G401 (cell line): ENCODE results near the gene RBM48. TPM values are rescaled to one million over a fixed set of nuclear protein-coding genes. Genes with fewer than 3 reads are reported as not detected.
A peak's percentile ranks its signal among the peaks of the same experiment; 100 is the strongest.
"Not testable (repeated sequence)": the region's sequence is repeated elsewhere in the genome, so short reads cannot be mapped to it uniquely, and the experiment has no call there.

Source experiments
- DNase-seq: peaks from one replicate; pipeline ENCODE4 v3.0.0-alpha.2; 2015; ENCODE audit warnings: low spot score
- in situ Hi-C: cut with HindIII; loops from 2 replicates; pipeline ENCODE4 v1.10.0; 2016; ENCODE audit warnings: low sequenced_read_pairs, mixed read lengths
- total RNA-seq: library from RNA; depleted of rRNA; stranded (reverse); fragments of >200 nt; shearing (Covaris generic); gene quantifications from 2 replicates; pipeline ENCODE4 v1.2.3, GENCODE V29; 2014; rRNA removed

RBM48 gene
- total RNA-seq: 0.81 and 3.6 TPM in 2 replicates

DNA sequence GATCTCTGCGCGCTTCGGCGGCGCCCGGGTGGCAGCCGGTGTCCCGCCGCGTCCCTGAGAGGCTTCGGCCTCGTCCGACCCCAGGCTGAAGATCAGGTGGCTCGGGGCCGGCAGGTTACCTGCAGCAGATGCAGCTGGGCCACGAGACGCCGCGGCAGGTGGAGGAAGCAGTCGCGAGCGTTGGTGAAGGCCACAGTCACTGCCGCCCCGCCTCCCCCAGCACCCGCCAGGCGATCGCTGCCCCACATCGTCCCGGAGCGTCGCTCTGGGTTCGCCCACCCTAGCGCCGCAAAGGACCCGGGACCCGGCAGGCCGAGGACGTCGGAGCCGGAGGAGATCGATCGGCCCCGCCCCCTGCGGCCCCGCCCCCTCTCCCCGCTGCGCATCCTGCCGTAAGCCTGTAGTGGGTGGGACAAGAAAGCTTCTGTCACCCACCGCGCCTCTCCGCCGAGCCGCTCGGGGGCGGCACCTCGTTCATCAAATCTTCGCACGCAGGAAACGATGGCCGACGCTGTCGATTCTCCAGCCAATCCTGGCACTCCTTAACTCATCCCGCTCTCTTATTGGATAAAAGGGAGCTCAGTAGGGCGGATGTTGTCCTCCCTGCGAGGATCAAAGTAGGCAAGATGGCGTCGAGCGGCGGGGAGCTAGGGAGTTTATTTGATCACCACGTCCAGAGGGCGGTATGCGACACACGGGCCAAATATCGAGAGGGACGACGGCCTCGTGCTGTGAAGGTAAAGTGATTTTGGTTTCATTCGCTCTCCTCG, at the start of gene RBM48, which contains the start of gene PEX1:
TSS of gene RBM48 (plus strand) at position 608 of the 770 bp plus-strand sequence. CDS start at position 627, 19 bp downstream.
TSS of gene PEX1 (minus strand) at position 333 of the 770 bp plus-strand sequence. CDS start at position 248, 85 bp downstream.
- DNase-seq: peak; percentile 99
- in situ Hi-C loops: no loop called here

DNA sequence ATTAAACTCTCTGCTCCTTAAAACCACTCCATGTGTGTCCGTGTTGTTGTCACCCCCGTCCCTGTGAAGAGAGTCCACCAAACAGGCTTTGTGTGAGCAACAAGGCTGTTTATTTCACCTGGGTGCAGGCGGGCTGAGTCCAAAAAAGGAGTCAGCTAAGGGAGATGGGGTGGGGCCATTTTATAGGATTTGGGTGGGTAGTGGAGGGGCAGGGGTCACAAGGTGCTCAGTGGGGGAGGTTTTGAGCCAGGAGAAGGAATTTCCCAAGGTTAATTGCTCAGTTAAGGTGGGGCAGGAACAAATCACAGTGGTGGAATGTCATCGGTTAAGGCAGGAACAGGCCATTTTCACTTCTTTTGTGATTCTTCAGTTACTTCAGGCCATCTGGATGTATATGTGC, 49.4 kb upstream of the RBM48 start:
- in situ Hi-C loops: not testable (repeated sequence)

GRCh38 chr7:92483624-92484023, 45.0 kb upstream of the RBM48 start:
- DNase-seq, in situ Hi-C loops: not testable (repeated sequence)

More for the DNA sequence above, 49.4 kb upstream of the RBM48 start:
- DNase-seq: not testable (repeated sequence)

GRCh38 chr7:92484226-92484625, 44.4 kb upstream of the RBM48 start:
- in situ Hi-C loops, DNase-seq: not testable (repeated sequence)

GRCh38 chr7:92485267-92485892, 43.2 kb upstream of the RBM48 start:
- in situ Hi-C loops: no loop called here
- DNase-seq: no peak

- in situ Hi-C loops: no loop called here
- DNase-seq: no peak
Observed at GRCh38 chr7:92485974-92486373, 42.6 kb upstream of the RBM48 start.

DNA sequence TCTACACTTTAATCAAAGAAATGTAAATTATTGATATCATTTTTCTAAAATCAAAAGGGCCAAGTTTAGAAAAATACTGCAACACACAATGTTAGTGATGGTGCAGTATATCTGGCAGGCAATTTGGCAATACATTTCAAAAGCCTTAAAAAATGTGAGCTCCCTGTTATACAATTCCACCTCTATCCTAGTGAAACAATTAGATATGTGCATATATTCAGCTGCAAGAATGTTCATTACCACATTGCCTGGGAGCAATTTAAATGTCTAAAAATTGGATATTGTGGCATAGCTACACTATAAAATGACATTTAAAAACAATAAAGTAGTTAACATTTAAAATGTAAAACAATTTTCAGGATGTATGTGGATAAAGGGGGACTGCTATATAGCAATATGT, 40.8 kb upstream of the RBM48 start:
- in situ Hi-C loops: no loop called here
- DNase-seq: no peak

- in situ Hi-C loops: no loop called here
- no peak for DNase-seq
Observed at GRCh38 chr7:92489634-92490033, 39.0 kb upstream of the RBM48 start.

- DNase-seq: no peak
- in situ Hi-C loops: no loop called here
Observed at GRCh38 chr7:92496876-92497275, 31.7 kb upstream of the RBM48 start.

DNA sequence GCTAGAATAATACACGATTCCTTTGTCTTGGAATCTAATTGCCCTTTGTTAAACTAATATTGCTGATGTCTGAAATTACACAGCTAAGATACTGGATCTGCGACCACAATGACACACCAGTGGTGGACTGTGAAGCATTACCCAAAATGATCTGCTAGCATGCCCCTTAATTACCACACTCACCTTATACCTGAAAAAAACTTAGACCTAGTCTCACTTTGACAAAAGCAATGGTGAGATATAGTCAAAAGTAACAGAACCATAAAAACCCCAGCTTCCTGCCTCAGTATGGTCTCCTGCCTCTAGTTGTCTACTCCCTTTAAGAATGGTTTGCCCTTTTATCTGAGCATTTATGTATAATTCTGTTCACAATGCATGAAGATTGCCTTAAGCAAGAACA, 30.0 kb upstream of the RBM48 start:
- in situ Hi-C loops: no loop called here
- no peak for DNase-seq

DNA sequence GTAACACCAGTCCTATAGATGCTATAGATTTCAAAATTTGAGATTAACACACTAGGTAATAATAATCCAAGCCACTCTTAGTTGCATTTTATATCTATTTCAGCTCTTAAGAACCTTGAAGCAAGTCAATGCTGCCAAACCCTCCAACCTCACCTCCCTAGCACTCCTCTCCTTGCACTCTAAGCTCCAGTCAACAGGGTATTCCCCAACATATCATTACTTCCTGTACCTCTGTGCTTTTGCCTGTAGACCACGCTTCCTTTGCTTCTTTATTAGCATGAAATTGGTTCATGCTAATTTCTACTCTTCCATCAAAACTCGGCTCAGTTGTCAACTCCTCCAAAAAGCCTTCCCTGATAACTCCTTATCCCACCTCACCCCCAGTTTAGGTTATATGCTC, 24.8 kb upstream of the RBM48 start:
- no peak for DNase-seq
- in situ Hi-C loops: no loop called here

- in situ Hi-C loops: no loop called here
- DNase-seq: no peak
Observed at GRCh38 chr7:92504563-92504962, 24.0 kb upstream of the RBM48 start.

- DNase-seq: no peak
- in situ Hi-C loops: no loop called here
Observed at GRCh38 chr7:92506363-92506762, 22.2 kb upstream of the RBM48 start.

DNA sequence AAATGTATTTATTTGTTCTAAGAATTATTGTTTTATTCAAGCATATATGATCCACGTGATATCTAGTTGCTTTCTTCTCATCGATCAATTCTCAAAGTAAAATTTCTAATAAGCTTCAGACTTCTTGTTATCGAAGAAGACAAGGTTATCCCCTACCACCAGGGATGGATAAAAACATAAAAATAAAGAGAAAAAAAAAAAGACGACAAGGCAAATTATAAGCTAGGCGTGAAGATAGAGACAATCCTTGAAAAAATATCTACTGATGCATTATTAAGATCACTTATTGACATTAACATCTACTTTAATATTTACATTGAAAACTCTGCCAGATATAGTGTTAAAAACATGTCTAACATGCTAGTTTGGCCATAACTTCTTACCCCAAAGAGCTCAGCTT, 19.6 kb upstream of the RBM48 start:
- no peak for DNase-seq
- in situ Hi-C loops: no loop called here

GRCh38 chr7:92513167-92513902, 15.3 kb upstream of the RBM48 start:
- in situ Hi-C loops: no loop called here
- DNase-seq: no peak

- DNase-seq: no peak
- in situ Hi-C loops: no loop called here
Observed at GRCh38 chr7:92517631-92518030, 11.0 kb upstream of the RBM48 start.

DNA sequence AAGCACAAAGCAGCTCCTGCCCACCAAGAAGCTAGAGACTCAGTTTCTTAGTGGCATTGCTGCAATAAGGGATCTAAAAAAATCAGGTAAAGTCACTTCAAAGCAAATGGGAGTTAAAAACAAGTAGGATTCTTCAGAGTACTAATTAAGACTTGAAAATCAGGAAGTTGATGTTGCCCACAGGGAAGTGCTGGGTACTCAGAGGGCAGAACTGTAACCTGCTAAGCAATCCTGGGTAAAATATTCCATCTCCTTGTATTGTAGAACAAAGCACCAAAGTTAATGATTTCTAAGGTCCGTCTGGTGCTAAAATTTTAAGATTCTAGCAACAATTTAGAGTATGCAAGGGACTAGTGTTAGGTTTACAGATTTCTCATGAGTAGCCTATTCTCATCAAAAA, 8.6 kb upstream of the RBM48 start:
- in situ Hi-C loops: no loop called here
- no peak for DNase-seq

DNA sequence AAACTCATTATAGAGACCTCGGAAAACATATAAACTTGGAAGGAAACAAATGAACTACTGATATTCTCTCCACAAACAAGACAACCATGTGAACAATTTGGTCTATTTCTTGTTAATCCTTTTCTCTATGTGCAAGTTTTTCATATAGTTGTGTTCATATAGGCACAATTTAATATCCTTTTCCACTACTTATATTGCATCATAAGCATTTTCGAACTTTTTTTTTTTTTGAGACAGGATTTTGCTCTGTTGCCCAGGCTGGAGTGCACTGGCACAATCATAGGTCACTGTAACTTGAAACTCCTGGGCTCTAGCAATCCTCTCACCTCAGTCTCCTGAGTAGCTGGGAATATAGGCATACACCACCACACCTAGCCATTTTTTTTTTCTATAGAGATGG, 5.5 kb upstream of the RBM48 start:
- in situ Hi-C loops: no loop called here

GRCh38 chr7:92527300-92528187, 1.1 kb upstream of the RBM48 start:
- DNase-seq: peak; percentile 47

More for the DNA sequence above, 5.5 kb upstream of the RBM48 start:
- DNase-seq: no peak

More at GRCh38 chr7:92527300-92528187, 1.1 kb upstream of the RBM48 start:
- in situ Hi-C loops: no loop called here
